GM12801 (cell line): Measurements from ENCODE around the gene HABP4.

Experiments
- CTCF ChIP-seq: IDR thresholded peaks from one replicate; pipeline ENCODE4 v1.5.1; 2011; ENCODE audit warnings: control low read depth; ENCODE audit not compliant: insufficient read length; ENCODE audit errors: extremely low read depth

The HABP4 gene

GRCh38 chr9:96502539-96503373 is 52.8 kb downstream of the HABP4 start:
- no peak for TF ChIP-seq CTCF

- no peak for TF ChIP-seq CTCF
These were observed 53.9 kb downstream of the HABP4 start for GRCh38 chr9:96503918-96504317.

- TF ChIP-seq CTCF = no peak
These were observed 55.5 kb downstream of the HABP4 start for GRCh38 chr9:96505316-96505991.

- no peak for TF ChIP-seq CTCF
These were observed 58.4 kb downstream of the HABP4 start for GRCh38 chr9:96508227-96508940.

GRCh38 chr9:96509026-96509425 is 59.1 kb downstream of the HABP4 start:
- no peak for TF ChIP-seq CTCF

- TF ChIP-seq CTCF = no peak
These were observed 59.9 kb downstream of the HABP4 start for GRCh38 chr9:96509848-96510247.

GRCh38 chr9:96510258-96510657 is 60.3 kb downstream of the HABP4 start:
- TF ChIP-seq CTCF = no peak
